ENCODE results near the gene CEP112.

CEP112 gene

GRCh38 chr17:65856865-65857264 lies 335.1 kb downstream of the CEP112 start:
- Histone ChIP-seq H3K4me1 (ENCODE audit: low read depth, poor library complexity, severe bottlenecking) (no peaks in the 10 kb centered on the region), H3K27me3 (ENCODE audit: insufficient read depth, low read depth) (no peaks in the 10 kb centered on the region)

GRCh38 chr17:65855675-65856074 lies 336.3 kb downstream of the CEP112 start:
- no peaks in the 10 kb centered on the region for H4K20me1 ChIP-seq (ENCODE audit: insufficient read depth)
- no peaks in the 10 kb centered on the region for H3K4me1 ChIP-seq (ENCODE audit: low read depth, poor library complexity, severe bottlenecking)
- no peak for TF ChIP-seq CTCF (conservative IDR thresholded peaks at IDR 0.05; ENCODE audit: low read depth, low read length)
- no peaks in the 10 kb centered on the region for H3K79me2 ChIP-seq (ENCODE audit: insufficient read depth, low read depth)
- no peaks in the 10 kb centered on the region for H3K27me3 ChIP-seq (ENCODE audit: insufficient read depth, low read depth)
- no peak overlapping the region for H3K9ac ChIP-seq
- H3K36me3 ChIP-seq (ENCODE audit: insufficient read depth): no peaks in the 10 kb centered on the region
- no peak overlapping the region for H3K27ac ChIP-seq
- H3K4me2 ChIP-seq: no peak overlapping the region
- H3K4me3 ChIP-seq (IDR thresholded peaks at IDR 0.05; ENCODE audit: insufficient read depth, low read depth, low read length): no peak overlapping the region
- no peak overlapping the region for H2AFZ ChIP-seq (ENCODE audit: low read depth)

More at GRCh38 chr17:65856865-65857264, 335.1 kb downstream of the CEP112 start:
- H3K9ac ChIP-seq: no peak overlapping the region
- no peak overlapping the region for H2AFZ ChIP-seq (ENCODE audit: low read depth)
- H3K36me3 ChIP-seq (ENCODE audit: insufficient read depth): no peaks in the 10 kb centered on the region
- H4K20me1 ChIP-seq (ENCODE audit: insufficient read depth): no peaks in the 10 kb centered on the region
- no peak overlapping the region for H3K27ac ChIP-seq
- H3K4me3 ChIP-seq (IDR thresholded peaks at IDR 0.05; ENCODE audit: insufficient read depth, low read depth, low read length): no peak overlapping the region
- H3K79me2 ChIP-seq (ENCODE audit: insufficient read depth, low read depth): no peaks in the 10 kb centered on the region
- H3K4me2 ChIP-seq: no peak overlapping the region
- TF ChIP-seq CTCF (conservative IDR thresholded peaks at IDR 0.05; ENCODE audit: low read depth, low read length): no peak

- Histone ChIP-seq H3K79me2 (ENCODE audit: insufficient read depth, low read depth) (no peaks in the 10 kb centered on the region), H3K4me3 (IDR thresholded peaks at IDR 0.05; ENCODE audit: insufficient read depth, low read depth, low read length) (no peak overlapping the region), H3K27ac (no peak overlapping the region), H3K27me3 (ENCODE audit: insufficient read depth, low read depth) (no peaks in the 10 kb centered on the region), H3K4me2 (no peak overlapping the region), H3K4me1 (ENCODE audit: low read depth, poor library complexity, severe bottlenecking) (no peaks in the 10 kb centered on the region), H4K20me1 (ENCODE audit: insufficient read depth) (no peaks in the 10 kb centered on the region), H3K9ac (no peak overlapping the region), H2AFZ (ENCODE audit: low read depth) (no peak overlapping the region), H3K36me3 (ENCODE audit: insufficient read depth) (no peaks in the 10 kb centered on the region)
- no peak for TF ChIP-seq CTCF (conservative IDR thresholded peaks at IDR 0.05; ENCODE audit: low read depth, low read length)
These were observed 336.7 kb downstream of the CEP112 start for GRCh38 chr17:65855245-65855644.

GRCh38 chr17:65853816-65854215 lies 338.1 kb downstream of the CEP112 start:
- TF ChIP-seq CTCF (conservative IDR thresholded peaks at IDR 0.05; ENCODE audit: low read depth, low read length): no peak
- Histone ChIP-seq H3K36me3 (ENCODE audit: insufficient read depth) (no peaks in the 10 kb centered on the region), H3K4me2 (no peak overlapping the region), H3K79me2 (ENCODE audit: insufficient read depth, low read depth) (no peaks in the 10 kb centered on the region), H3K27ac (no peak overlapping the region), H3K4me1 (ENCODE audit: low read depth, poor library complexity, severe bottlenecking) (no peaks in the 10 kb centered on the region), H4K20me1 (ENCODE audit: insufficient read depth) (no peaks in the 10 kb centered on the region), H3K27me3 (ENCODE audit: insufficient read depth, low read depth) (no peaks in the 10 kb centered on the region), H3K9ac (no peak overlapping the region), H2AFZ (ENCODE audit: low read depth) (no peak overlapping the region), H3K4me3 (IDR thresholded peaks at IDR 0.05; ENCODE audit: insufficient read depth, low read depth, low read length) (no peak overlapping the region)
